ENCODE data around the gene ANKRD23.

The ANKRD23 gene

DNA sequence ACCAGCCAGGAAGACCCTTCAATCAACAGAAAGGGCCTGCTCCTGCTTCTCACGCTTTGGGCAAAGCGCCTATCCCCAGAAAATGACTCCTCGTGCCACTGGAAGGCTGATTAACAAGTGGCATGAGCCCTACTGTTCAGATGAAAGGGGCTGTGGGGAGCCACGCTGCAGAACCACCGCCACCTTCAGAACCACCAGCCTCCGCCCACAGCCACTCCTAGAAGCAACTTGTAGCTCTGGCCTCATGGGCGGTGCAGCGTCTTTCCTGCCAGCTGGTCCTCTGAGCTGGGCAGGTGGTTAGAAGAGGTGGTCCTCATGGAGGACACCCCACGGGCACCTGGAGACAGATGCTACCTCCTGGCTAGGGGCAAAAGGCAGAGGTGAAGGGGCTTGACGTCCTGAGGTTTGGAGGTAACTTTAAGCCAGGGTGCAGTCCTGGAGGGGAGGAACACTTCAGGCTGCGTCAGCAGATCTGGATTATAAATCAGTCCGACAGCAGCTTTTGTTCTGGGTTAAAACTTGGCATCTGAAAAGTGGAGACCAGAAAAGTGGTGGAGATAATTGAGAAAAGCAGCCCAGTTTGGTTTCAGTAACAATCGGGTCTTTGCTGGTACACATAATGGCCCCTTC is 26.9 kb upstream of the ANKRD23 start:
- peak overlapping the region; percentile 58 for H2BK12ac ChIP-seq (ENCODE audit: low read length)
- peak overlapping the region; percentile 37 for H2AFZ ChIP-seq (ENCODE audit: insufficient read depth, low read length, poor library complexity)
- peak overlapping the region; percentile 51 for H3K4ac ChIP-seq (ENCODE audit: low read depth, low read length)
- H3K4me3 ChIP-seq (ENCODE audit: low read depth, low read length): peak overlapping the region; percentile 91
- peak; percentile 55 to 71 for DNase-seq
- H3K79me1 ChIP-seq (ENCODE audit: low read length): peaks cover 65% of the 10 kb centered on the region
- H2AK5ac ChIP-seq (ENCODE audit: low read length): peak overlapping the region; percentile 61
- H3K4me1 ChIP-seq (ENCODE audit: control insufficient read depth in 1 of 2, insufficient read depth in 2 of 2, low read length in 2 of 2): peaks cover 46 to 56% of the 10 kb centered on the region in 2 experiments
- WGBS (ENCODE audit: extremely low coverage, insufficient coverage, insufficient read length): no CpG with 5 or more reads among the region's 13 CpGs
- H3K36me3 ChIP-seq (ENCODE audit: control insufficient read depth in 1 of 2, insufficient read depth in 2 of 2, low read length in 2 of 2): peaks cover 20 to 27% of the 10 kb centered on the region in 2 experiments
- H2BK120ac ChIP-seq (ENCODE audit: insufficient read depth, low read length, poor library complexity): peak overlapping the region; percentile 93
- no peak overlapping the region for H3K9ac ChIP-seq (ENCODE audit: low read length)
- peak overlapping the region; percentile 89 for H2BK5ac ChIP-seq (ENCODE audit: low read depth, low read length, poor library complexity)
- H3K23ac ChIP-seq (ENCODE audit: low read length): no peak overlapping the region
- H3K27ac ChIP-seq (ENCODE audit: low read depth, low read length): peak overlapping the region; percentile 93
- H4K8ac ChIP-seq (ENCODE audit: low read depth, low read length): peak overlapping the region; percentile 59
- H3K9me3 ChIP-seq (ENCODE audit: insufficient read depth, low read depth, low read length): peaks cover 2% of the 10 kb centered on the region
- peak overlapping the region; percentile 87 for H3K14ac ChIP-seq (ENCODE audit: low read length)
- H3K4me2 ChIP-seq (ENCODE audit: low read length): peak overlapping the region; percentile 69
- peak overlapping the region; percentile 13 for H4K12ac ChIP-seq (ENCODE audit: low read depth, low read length)
- peak overlapping the region; percentile 99 for H4K91ac ChIP-seq (ENCODE audit: low read depth, low read length)
- H3K79me2 ChIP-seq (ENCODE audit: control insufficient read depth, insufficient read depth, low read length, poor library complexity): peaks cover 47% of the 10 kb centered on the region
- peak overlapping the region; percentile 96 for H3K18ac ChIP-seq (ENCODE audit: low read length)
- no peaks in the 10 kb centered on the region for H3K27me3 ChIP-seq (ENCODE audit: insufficient read depth, low read length)

DNA sequence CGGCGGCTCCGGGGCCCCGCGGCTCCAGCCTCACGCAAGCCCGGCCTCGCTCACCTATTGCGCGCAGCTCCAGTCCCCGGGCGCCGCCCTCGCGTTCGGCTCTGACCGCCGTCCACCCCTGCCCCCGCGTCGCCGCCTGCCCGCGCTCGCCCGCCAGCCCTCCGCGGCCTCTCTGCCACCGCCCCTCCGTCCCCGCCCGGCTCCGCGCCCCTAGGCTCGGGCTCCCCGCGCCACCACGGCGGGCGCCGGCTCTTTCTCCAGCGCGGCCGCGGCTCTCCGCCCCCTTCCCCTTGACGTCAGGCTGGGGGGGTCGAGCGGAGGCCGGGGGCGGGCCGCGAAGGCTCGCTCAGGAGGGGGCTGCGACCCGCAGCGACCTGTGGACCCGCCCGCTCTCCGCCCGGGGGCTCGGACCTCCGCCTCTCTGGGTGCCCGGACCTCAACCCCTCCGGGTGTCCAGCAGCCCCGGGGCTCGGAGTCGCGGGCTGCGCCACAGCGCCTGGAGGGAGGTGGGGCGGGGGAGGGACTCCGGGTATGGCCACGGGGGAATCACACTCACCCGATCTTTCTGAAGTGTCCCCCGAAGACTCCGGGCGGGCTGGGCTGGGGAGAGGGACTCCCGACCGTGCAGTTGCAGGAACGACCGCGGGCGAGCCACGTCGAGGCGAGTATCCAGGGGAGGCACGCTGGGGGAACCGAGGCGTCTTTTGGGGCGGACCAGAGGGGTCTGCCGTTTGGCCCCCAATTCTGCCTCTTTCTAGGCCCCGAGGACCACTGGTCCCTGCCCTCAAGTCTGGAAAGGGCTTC is 26.2 kb upstream of the ANKRD23 start, which contains the start of gene SEMA4C:
TSS of gene SEMA4C (minus strand) at position 259 of the 804 bp plus-strand sequence. CDS start 2,194 bp downstream, outside the sequence.
- H2BK5ac ChIP-seq (ENCODE audit: low read depth, low read length, poor library complexity): peak within 1 kb of the TSS; percentile 99
- H3K4me2 ChIP-seq (ENCODE audit: low read length): peak within 1 kb of the TSS; percentile 83
- H3K18ac ChIP-seq (ENCODE audit: low read length): peak within 1 kb of the TSS; percentile 97
- peaks cover 49% of the 10 kb centered on the region for H3K79me2 ChIP-seq (ENCODE audit: control insufficient read depth, insufficient read depth, low read length, poor library complexity)
- H3K9ac ChIP-seq (ENCODE audit: low read length): peak within 1 kb of the TSS; percentile 97
- H2BK120ac ChIP-seq (ENCODE audit: insufficient read depth, low read length, poor library complexity): peak within 1 kb of the TSS; percentile 98
- H3K27me3 ChIP-seq (ENCODE audit: insufficient read depth, low read length): no peaks in the 10 kb centered on the region
- H4K91ac ChIP-seq (ENCODE audit: low read depth, low read length): peak within 1 kb of the TSS; percentile 99
- H2AFZ ChIP-seq (ENCODE audit: insufficient read depth, low read length, poor library complexity): peak within 1 kb of the TSS; percentile 58
- H3K4ac ChIP-seq (ENCODE audit: low read depth, low read length): peak within 1 kb of the TSS; percentile 100
- H4K12ac ChIP-seq (ENCODE audit: low read depth, low read length): peak within 1 kb of the TSS; percentile 80
- H3K14ac ChIP-seq (ENCODE audit: low read length): peak within 1 kb of the TSS; percentile 99
- H3K4me3 ChIP-seq (ENCODE audit: low read depth, low read length): peak within 1 kb of the TSS; percentile 91
- peak; percentile 70 to 78 for DNase-seq
- peak within 1 kb of the TSS; percentile 58 for H2BK12ac ChIP-seq (ENCODE audit: low read length)
- no CpG with 5 or more reads among the region's 93 CpGs for WGBS (ENCODE audit: extremely low coverage, insufficient coverage, insufficient read length)
- H3K4me1 ChIP-seq (ENCODE audit: control insufficient read depth in 1 of 2, insufficient read depth in 2 of 2, low read length in 2 of 2): peaks cover 42 to 49% of the 10 kb centered on the region in 2 experiments
- H3K36me3 ChIP-seq (ENCODE audit: control insufficient read depth in 1 of 2, insufficient read depth in 2 of 2, low read length in 2 of 2): peaks cover 27 to 35% of the 10 kb centered on the region in 2 experiments
- H2AK5ac ChIP-seq (ENCODE audit: low read length): peak within 1 kb of the TSS; percentile 89
- H3K27ac ChIP-seq (ENCODE audit: low read depth, low read length): peak within 1 kb of the TSS; percentile 93
- peaks cover 59% of the 10 kb centered on the region for H3K79me1 ChIP-seq (ENCODE audit: low read length)
- no peak within 1 kb of the TSS for H3K23ac ChIP-seq (ENCODE audit: low read length)
- peak within 1 kb of the TSS; percentile 91 for H4K8ac ChIP-seq (ENCODE audit: low read depth, low read length)
- peaks cover 2% of the 10 kb centered on the region for H3K9me3 ChIP-seq (ENCODE audit: insufficient read depth, low read depth, low read length)

DNA sequence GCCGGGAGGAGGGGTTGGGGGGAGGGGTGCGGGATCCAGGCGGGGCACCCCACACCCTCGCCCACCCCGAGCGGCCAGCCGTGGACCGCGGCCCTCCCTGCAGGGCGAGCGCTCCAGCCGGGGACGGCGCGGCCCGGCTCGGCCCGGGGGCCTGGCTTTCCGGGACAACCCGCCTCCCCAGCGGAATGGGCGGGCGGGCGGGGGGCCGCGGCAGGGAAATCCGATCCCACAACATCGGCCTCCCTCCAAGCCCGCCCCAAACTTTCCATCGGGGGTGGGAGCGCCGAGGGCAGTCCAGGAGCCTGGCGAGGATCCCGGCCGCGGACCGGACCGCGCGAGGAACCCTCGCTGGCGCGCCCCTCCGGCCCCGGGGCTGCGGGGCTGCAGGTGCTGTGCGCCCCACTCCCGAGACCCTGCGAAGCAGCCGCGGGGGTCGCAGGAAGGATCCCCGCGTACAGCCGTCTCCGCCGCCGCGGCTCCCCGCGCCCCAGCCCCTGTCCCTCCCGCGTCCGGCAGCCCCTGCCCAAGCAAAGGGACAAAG is 25.5 kb upstream of the ANKRD23 start:
- DNase-seq: peak; percentile 57 to 66
- H2AK5ac ChIP-seq (ENCODE audit: low read length): peak overlapping the region; percentile 89
- H3K4me3 ChIP-seq (ENCODE audit: low read depth, low read length): peak overlapping the region; percentile 91
- peaks cover 37 to 43% of the 10 kb centered on the region in 2 experiments for H3K4me1 ChIP-seq (ENCODE audit: control insufficient read depth in 1 of 2, insufficient read depth in 2 of 2, low read length in 2 of 2)
- H2AFZ ChIP-seq (ENCODE audit: insufficient read depth, low read length, poor library complexity): peak overlapping the region; percentile 58
- peak overlapping the region; percentile 98 for H2BK120ac ChIP-seq (ENCODE audit: insufficient read depth, low read length, poor library complexity)
- no CpG with 5 or more reads among the region's 64 CpGs for WGBS (ENCODE audit: extremely low coverage, insufficient coverage, insufficient read length)
- peak overlapping the region; percentile 97 for H3K9ac ChIP-seq (ENCODE audit: low read length)
- peak overlapping the region; percentile 83 for H3K4me2 ChIP-seq (ENCODE audit: low read length)
- H3K18ac ChIP-seq (ENCODE audit: low read length): peak overlapping the region; percentile 97
- H3K27ac ChIP-seq (ENCODE audit: low read depth, low read length): peak overlapping the region; percentile 93
- H3K23ac ChIP-seq (ENCODE audit: low read length): no peak overlapping the region
- H3K79me2 ChIP-seq (ENCODE audit: control insufficient read depth, insufficient read depth, low read length, poor library complexity): peaks cover 48% of the 10 kb centered on the region
- peak overlapping the region; percentile 100 for H3K4ac ChIP-seq (ENCODE audit: low read depth, low read length)
- H3K79me1 ChIP-seq (ENCODE audit: low read length): peaks cover 53% of the 10 kb centered on the region
- peaks cover 2% of the 10 kb centered on the region for H3K9me3 ChIP-seq (ENCODE audit: insufficient read depth, low read depth, low read length)
- H3K27me3 ChIP-seq (ENCODE audit: insufficient read depth, low read length): no peaks in the 10 kb centered on the region
- H4K12ac ChIP-seq (ENCODE audit: low read depth, low read length): peak overlapping the region; percentile 80
- peak overlapping the region; percentile 99 for H4K91ac ChIP-seq (ENCODE audit: low read depth, low read length)
- peak overlapping the region; percentile 99 for H2BK5ac ChIP-seq (ENCODE audit: low read depth, low read length, poor library complexity)
- H2BK12ac ChIP-seq (ENCODE audit: low read length): peak overlapping the region; percentile 8
- peaks cover 34 to 41% of the 10 kb centered on the region in 2 experiments for H3K36me3 ChIP-seq (ENCODE audit: control insufficient read depth in 1 of 2, insufficient read depth in 2 of 2, low read length in 2 of 2)
- H4K8ac ChIP-seq (ENCODE audit: low read depth, low read length): peak overlapping the region; percentile 91
- H3K14ac ChIP-seq (ENCODE audit: low read length): peak overlapping the region; percentile 99

Measured in trophoblast cell (in vitro differentiated cells and primary cell).